ENCODE data around the gene RRBP1.

RRBP1 gene

DNA sequence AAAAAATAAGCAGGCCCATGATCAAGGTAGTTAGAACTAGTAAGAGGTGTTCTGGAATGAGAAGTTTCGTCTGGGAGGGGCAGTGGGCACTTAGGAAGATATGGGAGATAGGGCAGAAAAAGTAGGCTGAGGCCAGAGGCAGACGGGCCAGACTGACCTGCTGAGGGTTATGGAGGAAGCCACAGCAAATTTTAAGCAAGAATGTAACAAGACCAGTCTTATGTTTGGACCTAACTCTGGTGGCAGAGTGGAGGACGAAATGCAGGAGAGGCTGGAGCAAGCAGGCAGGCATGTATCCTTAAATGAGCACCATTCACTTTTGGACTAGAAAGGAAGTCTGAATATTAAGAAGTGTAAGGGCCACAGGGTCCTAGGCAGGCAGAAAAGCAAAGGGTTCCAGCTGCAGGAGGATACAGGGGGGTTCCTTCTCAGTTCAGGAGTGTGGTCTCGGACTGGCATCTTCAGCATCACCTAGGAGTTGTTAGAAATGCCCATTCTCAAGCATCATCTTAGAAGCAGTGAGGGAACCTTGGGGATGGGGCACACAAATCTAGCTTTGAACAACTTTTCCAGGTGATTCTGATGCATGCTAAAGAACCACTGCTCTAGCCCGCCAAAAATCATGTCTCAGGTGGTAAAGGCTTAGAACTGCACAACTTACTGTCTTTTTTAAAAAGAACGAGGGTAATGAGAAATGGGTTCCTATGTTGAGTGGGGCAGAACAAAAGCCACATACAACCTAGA is 113.8 kb downstream of the RRBP1 start:
- H3K4me1 Mint-ChIP-seq, result peaks cover 39% of the 10 kb centered on the region
- no peaks in the 10 kb centered on the region for H3K9me3 Mint-ChIP-seq
- H3K27ac Mint-ChIP-seq, result peak overlapping the region; percentile 22
- H3K4me3 Mint-ChIP-seq, result peak overlapping the region; percentile 91
- TF ChIP-seq, protein P1, sequence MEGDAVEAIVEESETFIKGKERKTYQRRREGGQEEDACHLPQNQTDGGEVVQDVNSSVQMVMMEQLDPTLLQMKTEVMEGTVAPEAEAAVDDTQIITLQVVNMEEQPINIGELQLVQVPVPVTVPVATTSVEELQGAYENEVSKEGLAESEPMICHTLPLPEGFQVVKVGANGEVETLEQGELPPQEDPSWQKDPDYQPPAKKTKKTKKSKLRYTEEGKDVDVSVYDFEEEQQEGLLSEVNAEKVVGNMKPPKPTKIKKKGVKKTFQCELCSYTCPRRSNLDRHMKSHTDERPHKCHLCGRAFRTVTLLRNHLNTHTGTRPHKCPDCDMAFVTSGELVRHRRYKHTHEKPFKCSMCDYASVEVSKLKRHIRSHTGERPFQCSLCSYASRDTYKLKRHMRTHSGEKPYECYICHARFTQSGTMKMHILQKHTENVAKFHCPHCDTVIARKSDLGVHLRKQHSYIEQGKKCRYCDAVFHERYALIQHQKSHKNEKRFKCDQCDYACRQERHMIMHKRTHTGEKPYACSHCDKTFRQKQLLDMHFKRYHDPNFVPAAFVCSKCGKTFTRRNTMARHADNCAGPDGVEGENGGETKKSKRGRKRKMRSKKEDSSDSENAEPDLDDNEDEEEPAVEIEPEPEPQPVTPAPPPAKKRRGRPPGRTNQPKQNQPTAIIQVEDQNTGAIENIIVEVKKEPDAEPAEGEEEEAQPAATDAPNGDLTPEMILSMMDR (IDR thresholded peaks at IDR 0.05), result no peak
- H3K36me3 Mint-ChIP-seq (ENCODE audit: low read depth), result no peaks in the 10 kb centered on the region
- no peak for DNase-seq
- no peaks in the 10 kb centered on the region for H3K27me3 Mint-ChIP-seq (ENCODE audit: low read depth, poor library complexity)

DNA sequence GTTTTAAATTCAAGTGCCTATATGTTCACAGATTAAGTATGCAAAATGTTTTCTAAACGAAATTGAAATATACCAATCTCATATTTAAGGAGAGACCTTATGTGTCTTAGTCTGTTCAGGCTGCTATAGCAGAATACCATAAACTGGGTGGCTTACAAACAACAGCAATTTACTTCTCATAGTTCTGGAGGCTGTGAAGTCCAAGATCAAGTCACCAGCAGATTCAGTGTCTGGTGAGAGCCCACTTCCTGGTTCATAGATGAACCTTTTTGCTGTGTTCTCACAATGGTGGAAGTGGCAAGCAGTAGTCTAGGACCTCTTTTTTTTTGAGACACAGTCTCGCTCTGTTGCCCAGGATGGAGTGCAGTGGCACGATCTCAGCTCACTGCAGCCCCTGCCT is 115.7 kb downstream of the RRBP1 start:
- DNase-seq, result no peak
- Mint-ChIP-seq H3K27ac (no peak overlapping the region), H3K4me1 (peaks cover 20% of the 10 kb centered on the region), H3K9me3 (no peaks in the 10 kb centered on the region), H3K27me3 (ENCODE audit: low read depth, poor library complexity) (no peaks in the 10 kb centered on the region), H3K36me3 (ENCODE audit: low read depth) (no peaks in the 10 kb centered on the region), H3K4me3 (no peak overlapping the region)
- TF ChIP-seq, protein P1 (IDR thresholded peaks at IDR 0.05), result no peak

DNA sequence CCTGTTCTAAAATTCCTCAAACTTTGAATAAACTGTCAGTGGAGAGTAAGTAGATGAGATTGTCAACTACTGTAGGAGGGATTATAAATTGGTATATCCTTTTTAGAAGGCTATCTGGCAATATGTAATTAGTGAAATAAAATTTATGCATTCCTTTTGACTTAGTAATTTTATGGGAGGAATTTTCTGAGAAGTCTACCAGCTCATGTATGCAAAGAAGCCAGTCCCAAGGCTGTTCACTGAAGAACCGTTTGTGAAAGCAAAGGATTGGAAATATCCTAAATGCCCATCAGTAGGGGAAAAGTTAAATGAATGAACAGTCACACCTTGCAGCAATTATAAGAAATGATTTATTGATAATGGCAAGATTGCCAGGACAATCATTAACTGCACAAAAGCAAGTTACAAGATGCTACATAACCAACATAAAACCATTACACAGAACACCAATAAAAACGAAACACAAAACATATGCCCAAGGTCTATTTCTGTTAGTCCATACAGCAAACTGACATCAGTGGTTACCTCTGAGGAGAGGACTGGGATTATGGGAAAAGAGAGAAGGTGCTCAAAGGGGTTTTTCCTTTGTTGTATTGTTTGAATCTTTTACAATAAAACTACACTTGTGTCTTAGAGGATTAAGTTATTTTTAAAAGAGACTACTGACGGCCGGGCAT is 116.7 kb downstream of the RRBP1 start:
- Mint-ChIP-seq H3K27me3 (ENCODE audit: low read depth, poor library complexity) (no peaks in the 10 kb centered on the region), H3K4me1 (peaks cover 14% of the 10 kb centered on the region), H3K36me3 (ENCODE audit: low read depth) (no peaks in the 10 kb centered on the region), H3K27ac (no peak overlapping the region), H3K4me3 (no peak overlapping the region), H3K9me3 (no peaks in the 10 kb centered on the region)
- TF ChIP-seq, protein P1 (IDR thresholded peaks at IDR 0.05), result no peak
- DNase-seq, result no peak
